OCI-LY7 (cell line): ENCODE measurements around the gene GPS2. TPM values are rescaled to one million over a fixed set of nuclear protein-coding genes. Genes with fewer than 3 reads are reported as not detected.

ENCODE experiments used
- BruUV-seq: library from RNA; stranded (reverse); fragments of 400-500 nt; replicated peaks from 2 replicates; lab custom pipeline; 2021; lab: Mats Ljungman, UMichigan
- CTCF ChIA-PET: fragments of 300-600 bp; sonication (Branson Sonifier 250); formaldehyde crosslinking; loops from one replicate; lab custom pipeline; 2022; ENCODE audit warnings: antibody characterized with exemption; ENCODE audit not compliant: unreplicated experiment; lab: Charles Lee
- POLR2A ChIA-PET: fragments of 300-600 bp; sonication (Branson Sonifier 250); formaldehyde crosslinking; loops from one replicate; lab custom pipeline; 2022; ENCODE audit warnings: antibody characterized with exemption; lab: Charles Lee
- DNase-seq: peaks from one replicate; pipeline ENCODE4 v3.0.0-alpha.2; 2015; ENCODE audit warnings: low spot score
- H2AFZ ChIP-seq: fragments of 200-600 bp; sonication (generic), shearing (Covaris generic); 2 replicates; pipeline ENCODE4 v1.6.1; 2014; ENCODE audit warnings: mild to moderate bottlenecking, antibody characterized with exemption, low read length, moderate library complexity
- H3K27ac ChIP-seq: fragments of 200-600 bp; sonication (generic); 2 replicates; pipeline ENCODE4 v1.5.1; 2014; ENCODE audit warnings: mixed run types, low read depth, mild to moderate bottlenecking, moderate library complexity, low read length, inconsistent platforms; ENCODE audit not compliant: poor library complexity, severe bottlenecking
- H3K36me3 ChIP-seq: fragments of 200-600 bp; sonication (generic); 2 replicates; pipeline ENCODE4 v1.6.1; 2014; ENCODE audit warnings: mild to moderate bottlenecking, antibody characterized with exemption, low read length, moderate library complexity, mixed read lengths; ENCODE audit not compliant: insufficient read depth
- H3K4me1 ChIP-seq: fragments of 200-600 bp; sonication (generic); 2 replicates; pipeline ENCODE4 v1.5.1; 2014; ENCODE audit warnings: mild to moderate bottlenecking, low read length; ENCODE audit not compliant: insufficient read depth, poor library complexity, severe bottlenecking
- H3K4me2 ChIP-seq: fragments of 200-600 bp; sonication (generic); 2 replicates; pipeline ENCODE4 v1.6.1; 2014; ENCODE audit warnings: mild to moderate bottlenecking, low read length
- H3K4me3 ChIP-seq: fragments of 200-600 bp; sonication (generic); 2 replicates; pipeline ENCODE4 v1.5.1; 2014; ENCODE audit warnings: mild to moderate bottlenecking, low read depth, low read length; ENCODE audit not compliant: poor library complexity, severe bottlenecking
- H3K79me2 ChIP-seq: fragments of 200-600 bp; sonication (generic); 2 replicates; pipeline ENCODE4 v1.6.1; 2016; ENCODE audit warnings: low read depth, mild to moderate bottlenecking, low read length, moderate library complexity, mixed read lengths; ENCODE audit not compliant: insufficient read depth
- H3K9me2 ChIP-seq: fragments of 200-600 bp; sonication (generic); 2 replicates; pipeline ENCODE4 v1.6.1; 2016; ENCODE audit warnings: mild to moderate bottlenecking, low read length, mixed read lengths; ENCODE audit not compliant: insufficient read depth
- H3K9me3 ChIP-seq: fragments of 200-600 bp; sonication (generic); 2 replicates; pipeline ENCODE4 v1.6.1; 2014; ENCODE audit warnings: mild to moderate bottlenecking, mixed run types, low read length, mixed read lengths
- H4K20me1 ChIP-seq: fragments of 200-600 bp; sonication (generic); 2 replicates; pipeline ENCODE4 v1.6.1; 2014; ENCODE audit warnings: mild to moderate bottlenecking, antibody characterized with exemption, low read length, moderate library complexity, mixed read lengths; ENCODE audit not compliant: insufficient read depth
- CTCF ChIP-seq: fragments of 200-600 bp; sonication (generic); conservative IDR thresholded peaks from 2 replicates; pipeline ENCODE4 v1.5.1; 2014; ENCODE audit warnings: mild to moderate bottlenecking, antibody characterized with exemption, low read length, moderate library complexity, mixed read lengths
- EZH2phosphoT487 ChIP-seq: fragments of 200-600 bp; sonication (generic); IDR thresholded peaks from 2 replicates; pipeline ENCODE4 v1.6.1; 2018; ENCODE audit warnings: low read depth, borderline replicate concordance, mild to moderate bottlenecking, mixed run types, antibody characterized with exemption, low read length, moderate library complexity, mixed read lengths
- intact Hi-C: fragments of 100-400 bp; cut with micrococcal nuclease; formaldehyde crosslinking; loops from one replicate; pipeline ENCODE4 v1.10.0; 2022; ENCODE audit not compliant: unreplicated experiment
- total RNA-seq, 2 experiments: library from RNA; depleted of rRNA in 1 of 2; stranded (reverse); fragments of >200 nt in 1 of 2; shearing (Covaris generic) in 1 of 2; gene quantifications; 2 replicates each; pipeline ENCODE4 v1.2.3, GENCODE V29; 2014 to 2022

GPS2 gene
- total RNA-seq, 2 experiments from 2014 or later: 70.5 to 75.0 TPM

GRCh38 chr17:7313890-7314718 is 1.1 kb downstream of the GPS2 start:
- Histone ChIP-seq H3K27ac (peak overlapping the region; percentile 79), H4K20me1 (peaks cover 23% of the 10 kb centered on the region), H3K4me3 (peak overlapping the region; percentile 95), H3K4me1 (peaks cover 56% of the 10 kb centered on the region), H3K36me3 (peaks cover 88% of the 10 kb centered on the region), H3K79me2 (peaks cover 35% of the 10 kb centered on the region), H3K9me2 (no peaks in the 10 kb centered on the region), H2AFZ (no peak overlapping the region), H3K9me3 (no peaks in the 10 kb centered on the region), H3K4me2 (peak overlapping the region; percentile 96)
- TF ChIP-seq EZH2phosphoT487: no peak
- POLR2A ChIA-PET: interaction anchor here (2.6 kb wide), 1 partner anchor 16 kb away, joined by 12 read pairs; the partner anchor contains the start of gene NEURL4
- CTCF ChIA-PET: no interaction called here
- BruUV-seq: TSS peak; percentile 89
- intact Hi-C loops: no loop called here
- DNase-seq: peak; percentile 27

- DNase-seq: peak; percentile 37
- no TSS peak for BruUV-seq
- peak overlapping the region; percentile 96 for H3K4me2 ChIP-seq
Observed at GRCh38 chr17:7313088-7313889, 1.9 kb downstream of the GPS2 start.

More at GRCh38 chr17:7313088-7313889, 1.9 kb downstream of the GPS2 start:
- CTCF ChIA-PET: no interaction called here
- Histone ChIP-seq H3K4me3 (peak overlapping the region; percentile 95), H3K4me1 (peaks cover 58% of the 10 kb centered on the region), H3K9me2 (no peaks in the 10 kb centered on the region), H2AFZ (no peak overlapping the region), H3K27ac (peak overlapping the region; percentile 79), H3K79me2 (peaks cover 43% of the 10 kb centered on the region), H3K36me3 (peaks cover 88% of the 10 kb centered on the region), H3K9me3 (no peaks in the 10 kb centered on the region), H4K20me1 (peaks cover 27% of the 10 kb centered on the region)
- intact Hi-C loops: no loop called here
- POLR2A ChIA-PET: interaction anchor here (2.6 kb wide), 1 partner anchor 16 kb away, joined by 12 read pairs; the partner anchor contains the start of gene NEURL4
- TF ChIP-seq CTCF (no peak), EZH2phosphoT487 (no peak)
